CD4-positive, alpha-beta T cell (primary cell): ENCODE measurements around the gene CTIF. TPM values are rescaled to one million over a fixed set of nuclear protein-coding genes. Genes with fewer than 3 reads are reported as not detected.

Source experiments
- ATAC-seq: fragments of 200-7000 bp; cut with Tn5 transposase; one replicate; pipeline ENCODE4 v1.10.0; 2022; ENCODE audit warnings: mild to moderate bottlenecking; ENCODE audit not compliant: poor library complexity
- CTCF ChIA-PET: fragments of 350-600 bp; sonication (Branson Sonifier 250); formaldehyde crosslinking; loops from one replicate; lab custom pipeline; 2021; ENCODE audit warnings: antibody characterized with exemption, inconsistent platforms; lab: Charles Lee
- POLR2A ChIA-PET: fragments of 350-600 bp; sonication (Branson Sonifier 250); formaldehyde crosslinking; loops from one replicate; lab custom pipeline; 2021; ENCODE audit warnings: antibody characterized with exemption, inconsistent platforms; lab: Charles Lee
- DNase-seq, 14 experiments: peaks; one replicate each; pipeline ENCODE4 v3.0.0-alpha.2; 2013 to 2020; ENCODE audit warnings: mixed read lengths in 2 of 14
- H3K27ac ChIP-seq, 2 donors: one replicate each; pipeline versions ENCODE4 v1.5.1 to v1.7.0; 2013; ENCODE audit warnings: low read length in 2 of 2, low read depth in 1 of 2, mild to moderate bottlenecking in 1 of 2
- H3K27me3 ChIP-seq, 2 experiments: 1 replicate in 1 of 2; 2 replicates in 1 of 2; pipeline versions ENCODE4 v1.6.1 to v1.7.0; 2013; ENCODE audit warnings: low read length in 2 of 2, control low read depth in 1 of 2, mild to moderate bottlenecking in 1 of 2, moderate library complexity in 1 of 2; ENCODE audit not compliant: insufficient read depth in 2 of 2, control insufficient read depth in 1 of 2
- H3K36me3 ChIP-seq: one replicate; pipeline ENCODE4 v1.6.1; 2013; ENCODE audit warnings: low read length, control low read depth; ENCODE audit not compliant: insufficient read depth
- H3K4me1 ChIP-seq: one replicate; pipeline ENCODE4 v1.6.1; 2013; ENCODE audit warnings: low read length, control low read depth; ENCODE audit not compliant: insufficient read depth
- H3K4me3 ChIP-seq: one replicate; pipeline ENCODE4 v1.5.1; 2013; ENCODE audit warnings: mild to moderate bottlenecking, low read length, moderate library complexity
- H3K9me3 ChIP-seq, 2 experiments: 1 replicate in 1 of 2; 2 replicates in 1 of 2; pipeline versions ENCODE4 v1.6.1 to v1.7.0; 2013; ENCODE audit warnings: low read length in 2 of 2, mild to moderate bottlenecking in 2 of 2, control low read depth in 1 of 2, moderate library complexity in 1 of 2; ENCODE audit not compliant: control insufficient read depth in 1 of 2, insufficient read depth in 1 of 2
- H3K27ac Mint-ChIP-seq: one replicate; pipeline ENCODE4 v1.8.0; 2020; ENCODE audit warnings: mixed read lengths
- H3K27me3 Mint-ChIP-seq: one replicate; pipeline ENCODE4 v1.8.0; 2021; ENCODE audit warnings: mixed read lengths
- H3K36me3 Mint-ChIP-seq: one replicate; pipeline ENCODE4 v1.8.0; 2021; ENCODE audit warnings: low read depth, mixed read lengths
- H3K4me1 Mint-ChIP-seq: one replicate; pipeline ENCODE4 v1.8.0; 2021; ENCODE audit warnings: low read depth, mixed read lengths
- H3K4me3 Mint-ChIP-seq: one replicate; pipeline ENCODE4 v1.8.0; 2020; ENCODE audit warnings: mild to moderate bottlenecking, mixed read lengths
- H3K9me3 Mint-ChIP-seq: one replicate; pipeline ENCODE4 v1.8.0; 2020; ENCODE audit warnings: mixed read lengths
- intact Hi-C, 2 experiments: fragments of 100-400 bp; cut with DNase I in 1 of 2; cut with micrococcal nuclease in 1 of 2; formaldehyde crosslinking; loops; one replicate each; pipeline versions ENCODE4 v1.15.1 to v1.9.0; 2023 to 2025; cut with DNase I, micrococcal nuclease
- total RNA-seq, 174 experiments: library from RNA in 2 of 174; stranded (reverse) in 2 of 174; gene quantifications; one replicate each; pipeline ENCODE4 v1.2.3 and lab custom pipeline; 2021 to 2026
- TF ChIP-seq, protein P1 (sequence below): fragments of 200-600 bp; IDR thresholded peaks from one replicate; pipeline ENCODE4 v1.8.0; 2022; ENCODE audit warnings: antibody characterized with exemption, mild to moderate bottlenecking

CTIF gene
- total RNA-seq, 2 experiments from 2014 or later, result 1.1 to 2.9 TPM

DNA sequence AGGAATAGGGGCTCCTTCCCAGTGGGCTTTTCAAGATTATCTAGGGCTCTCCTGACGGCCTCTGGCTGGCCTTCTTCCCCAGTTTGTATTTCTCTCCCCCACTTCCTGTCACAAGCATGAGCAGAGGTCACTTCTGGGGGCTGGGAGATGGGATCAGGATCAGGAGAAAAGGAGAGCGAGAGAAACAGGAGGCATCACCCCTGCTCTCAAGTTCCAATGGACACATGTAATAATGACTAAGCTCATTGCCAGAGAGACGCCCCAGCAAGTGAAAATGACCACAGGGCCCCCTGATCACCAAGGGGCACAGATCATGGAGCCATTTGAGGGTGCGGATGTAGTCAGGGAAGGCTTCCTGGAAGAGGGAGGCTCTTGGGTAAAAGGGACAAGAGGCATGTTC lies 319.8 kb downstream of the CTIF start:
- Mint-ChIP-seq H3K9me3 (no peaks in the 10 kb centered on the region), H3K27ac (no peak overlapping the region), H3K4me3 (no peak overlapping the region), H3K36me3 (no peaks in the 10 kb centered on the region), H3K27me3 (no peaks in the 10 kb centered on the region), H3K4me1 (peaks cover 31% of the 10 kb centered on the region)
- ATAC-seq (no peak), DNase-seq (no peak)
- Histone ChIP-seq H3K9me3 (no peaks in the 10 kb centered on the region), H3K27me3 (no peaks in the 10 kb centered on the region), H3K4me3 (no peak overlapping the region), H3K27ac (no peak overlapping the region), H3K4me1 (peaks cover 5% of the 10 kb centered on the region), H3K36me3 (no peaks in the 10 kb centered on the region)
- CTCF ChIA-PET, result no interaction called here
- intact Hi-C loops, result loop anchor here in 1 of 2 experiments (5.0 kb wide), 1 partner anchor 39 kb away; no protein-coding TSS in a partner anchor
- TF ChIP-seq, protein P1, sequence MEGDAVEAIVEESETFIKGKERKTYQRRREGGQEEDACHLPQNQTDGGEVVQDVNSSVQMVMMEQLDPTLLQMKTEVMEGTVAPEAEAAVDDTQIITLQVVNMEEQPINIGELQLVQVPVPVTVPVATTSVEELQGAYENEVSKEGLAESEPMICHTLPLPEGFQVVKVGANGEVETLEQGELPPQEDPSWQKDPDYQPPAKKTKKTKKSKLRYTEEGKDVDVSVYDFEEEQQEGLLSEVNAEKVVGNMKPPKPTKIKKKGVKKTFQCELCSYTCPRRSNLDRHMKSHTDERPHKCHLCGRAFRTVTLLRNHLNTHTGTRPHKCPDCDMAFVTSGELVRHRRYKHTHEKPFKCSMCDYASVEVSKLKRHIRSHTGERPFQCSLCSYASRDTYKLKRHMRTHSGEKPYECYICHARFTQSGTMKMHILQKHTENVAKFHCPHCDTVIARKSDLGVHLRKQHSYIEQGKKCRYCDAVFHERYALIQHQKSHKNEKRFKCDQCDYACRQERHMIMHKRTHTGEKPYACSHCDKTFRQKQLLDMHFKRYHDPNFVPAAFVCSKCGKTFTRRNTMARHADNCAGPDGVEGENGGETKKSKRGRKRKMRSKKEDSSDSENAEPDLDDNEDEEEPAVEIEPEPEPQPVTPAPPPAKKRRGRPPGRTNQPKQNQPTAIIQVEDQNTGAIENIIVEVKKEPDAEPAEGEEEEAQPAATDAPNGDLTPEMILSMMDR, result no peak
- POLR2A ChIA-PET, result no interaction called here

DNA sequence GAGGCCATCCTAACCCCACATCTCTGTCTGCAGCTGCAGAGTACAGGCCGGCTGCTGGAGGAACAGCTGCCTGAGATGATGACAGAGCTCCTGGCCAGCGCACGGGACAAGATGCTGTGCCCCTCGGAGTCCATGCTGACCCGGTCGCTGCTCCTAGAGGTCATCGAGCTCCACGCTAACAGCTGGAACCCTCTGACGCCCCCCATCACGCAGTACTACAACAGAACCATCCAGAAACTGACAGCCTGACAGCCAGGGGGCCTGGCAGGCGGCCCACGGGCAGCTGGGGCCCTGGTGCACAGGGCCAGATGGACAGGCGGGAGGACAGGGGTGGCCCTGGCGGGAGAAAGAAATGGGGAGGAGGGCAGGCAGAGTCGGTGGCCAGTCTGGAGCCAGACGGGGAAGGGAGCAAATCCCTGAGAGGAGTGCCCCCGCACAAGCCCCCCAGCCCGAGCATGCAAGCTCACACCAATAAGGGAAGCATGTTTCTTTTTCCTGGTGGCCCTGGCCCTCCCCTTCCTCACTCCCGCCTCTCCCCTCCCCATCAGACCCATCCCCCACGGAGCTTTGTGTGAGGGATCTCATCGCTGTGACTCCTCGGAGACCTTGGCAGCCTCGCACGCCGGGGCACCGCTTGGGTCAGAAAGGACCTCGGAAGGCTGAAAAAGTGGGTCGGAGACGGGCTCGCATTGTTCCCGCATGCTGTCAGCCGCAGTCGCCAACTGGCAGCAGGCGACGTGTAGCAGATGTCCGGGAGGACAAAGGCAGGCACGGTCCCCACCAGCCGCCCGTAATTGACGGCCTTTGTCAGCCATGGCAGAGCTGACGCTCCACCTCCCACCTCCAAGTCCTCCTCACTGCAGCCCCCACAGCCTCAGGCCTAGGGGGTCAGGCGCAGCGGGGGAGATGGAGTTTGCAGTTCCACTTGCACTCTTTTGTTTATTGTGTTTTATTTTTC lies 320.8 kb downstream of the CTIF start:
- Mint-ChIP-seq H3K4me1 (peaks cover 23% of the 10 kb centered on the region), H3K9me3 (no peaks in the 10 kb centered on the region), H3K27me3 (no peaks in the 10 kb centered on the region), H3K36me3 (no peaks in the 10 kb centered on the region), H3K27ac (no peak overlapping the region), H3K4me3 (no peak overlapping the region)
- no peak for ATAC-seq
- no peak overlapping the region for H3K4me3 ChIP-seq
- H3K27me3 ChIP-seq, result no peaks in the 10 kb centered on the region
- H3K36me3 ChIP-seq, result no peaks in the 10 kb centered on the region
- peaks cover 5% of the 10 kb centered on the region for H3K4me1 ChIP-seq
- ChIA-PET CTCF (no interaction called here), POLR2A (no interaction called here)
- TF ChIP-seq, protein P1, result no peak
- no peak for DNase-seq
- no peak overlapping the region for H3K27ac ChIP-seq
- no peaks in the 10 kb centered on the region for H3K9me3 ChIP-seq
- intact Hi-C loops, result loop anchor here in 1 of 2 experiments (5.0 kb wide), 1 partner anchor 38 kb away; no protein-coding TSS in a partner anchor

DNA sequence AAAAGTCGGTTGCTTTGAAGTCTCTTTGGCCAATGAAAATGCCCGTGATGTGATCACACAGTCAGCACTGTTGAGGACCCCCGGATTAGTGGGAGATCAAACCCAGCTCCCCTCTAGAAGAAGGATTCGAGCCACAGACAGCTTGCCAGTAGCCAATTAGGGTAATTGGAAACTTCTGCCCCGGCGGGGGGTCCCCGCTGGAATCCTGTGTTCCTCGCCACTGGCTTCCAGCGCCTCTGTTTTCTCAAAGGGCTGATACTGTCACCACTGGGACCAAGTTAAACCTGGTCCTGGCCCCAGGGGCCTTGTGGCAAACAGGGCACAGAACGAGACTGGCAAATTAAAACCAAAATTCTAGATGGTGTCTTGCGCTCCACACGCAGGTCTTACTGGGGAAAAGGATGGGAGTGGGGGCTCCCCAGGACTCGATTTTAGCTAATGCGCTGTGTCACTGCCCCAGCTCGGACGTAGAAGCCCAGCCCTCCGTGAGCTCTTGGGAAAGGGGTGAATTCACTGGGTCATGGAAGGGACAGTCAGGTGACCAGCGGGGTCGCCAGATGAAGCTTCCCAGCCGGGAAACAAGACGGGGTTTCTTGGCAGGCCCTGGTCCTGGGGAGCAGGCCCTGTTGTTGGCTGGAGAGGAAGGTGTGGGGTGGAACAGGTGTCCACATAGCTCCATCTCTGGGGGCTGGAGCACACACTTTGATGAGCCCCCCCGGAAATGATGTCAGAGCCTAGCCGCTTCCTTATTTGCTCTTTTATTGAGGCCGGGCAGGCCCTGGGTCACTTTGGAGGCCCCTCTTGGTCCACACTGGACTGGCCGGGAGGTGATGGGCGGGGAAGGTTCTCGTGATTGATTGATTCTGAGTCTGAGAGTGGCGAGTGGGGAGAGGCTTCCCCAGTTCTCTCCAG lies 321.7 kb downstream of the CTIF start:
- Mint-ChIP-seq H3K27me3 (no peaks in the 10 kb centered on the region), H3K27ac (no peak overlapping the region), H3K36me3 (no peaks in the 10 kb centered on the region), H3K4me3 (no peak overlapping the region), H3K4me1 (peaks cover 13% of the 10 kb centered on the region), H3K9me3 (no peaks in the 10 kb centered on the region)
- intact Hi-C loops, result no loop called here
- DNase-seq, result no peak
- peaks cover 5% of the 10 kb centered on the region for H3K4me1 ChIP-seq
- no peaks in the 10 kb centered on the region for H3K27me3 ChIP-seq
- TF ChIP-seq, protein P1, result no peak
- H3K27ac ChIP-seq, result no peak overlapping the region
- peaks cover 0 to 4% of the 10 kb centered on the region in 2 experiments for H3K9me3 ChIP-seq
- H3K36me3 ChIP-seq, result no peaks in the 10 kb centered on the region
- ChIA-PET CTCF (no interaction called here), POLR2A (interaction anchor here (1.3 kb wide), 1 partner anchor 7 kb away, joined by 3 read pairs; no protein-coding TSS in a partner anchor)
- H3K4me3 ChIP-seq, result no peak overlapping the region
- ATAC-seq, result no peak
